Left ventricle myocardium inferior (tissue), 1 donor: ENCODE results near the gene SIGLEC9. TPM values are rescaled to one million over a fixed set of nuclear protein-coding genes. Genes with fewer than 3 reads are reported as not detected.

Experiments used
- DNase-seq: peaks from one replicate; pipeline ENCODE4 v3.0.0-alpha.2; 2020
- H3K27ac ChIP-seq: fragments of 200-600 bp; replicated peaks from 2 replicates; pipeline ENCODE4 v1.8.0; 2021
- H3K27me3 ChIP-seq: fragments of 200-600 bp; 2 replicates; pipeline ENCODE4 v1.8.0; 2021; ENCODE audit warnings: low read depth
- H3K36me3 ChIP-seq: fragments of 200-600 bp; 2 replicates; pipeline ENCODE4 v1.8.0; 2021
- H3K4me1 ChIP-seq: fragments of 200-600 bp; 2 replicates; pipeline ENCODE4 v1.8.0; 2021
- H3K4me3 ChIP-seq: fragments of 200-600 bp; 2 replicates; pipeline ENCODE4 v1.8.0; 2021; ENCODE audit warnings: mild to moderate bottlenecking, moderate library complexity
- H3K9me3 ChIP-seq: fragments of 200-600 bp; replicated peaks from 2 replicates; pipeline ENCODE4 v1.8.0; 2021
- intact Hi-C: fragments of 100-400 bp; cut with micrococcal nuclease; formaldehyde crosslinking; loops from one replicate; pipeline ENCODE4 v1.11.0; 2022
- total RNA-seq: library from RNA; stranded (reverse); fragmentation: NEBNext Ultra II Directional; extraction: Animal tissue kit (Norgen Biotek cat#: 25700); gene quantifications from one replicate; pipeline ENCODE4 v1.2.1, GENCODE V29; 2021
- TF ChIP-seq, protein P1 (sequence below): fragments of 200-600 bp; IDR thresholded peaks from 2 replicates; pipeline ENCODE4 v1.8.0; 2021; ENCODE audit warnings: antibody characterized with exemption, mild to moderate bottlenecking, borderline replicate concordance
- donor health status: DM: no; HTN: yes; CAD: no; lungs with severe emphysema.

Gene SIGLEC9
- total RNA-seq, 1 donor from 2014 or later = 1.7 TPM

DNA sequence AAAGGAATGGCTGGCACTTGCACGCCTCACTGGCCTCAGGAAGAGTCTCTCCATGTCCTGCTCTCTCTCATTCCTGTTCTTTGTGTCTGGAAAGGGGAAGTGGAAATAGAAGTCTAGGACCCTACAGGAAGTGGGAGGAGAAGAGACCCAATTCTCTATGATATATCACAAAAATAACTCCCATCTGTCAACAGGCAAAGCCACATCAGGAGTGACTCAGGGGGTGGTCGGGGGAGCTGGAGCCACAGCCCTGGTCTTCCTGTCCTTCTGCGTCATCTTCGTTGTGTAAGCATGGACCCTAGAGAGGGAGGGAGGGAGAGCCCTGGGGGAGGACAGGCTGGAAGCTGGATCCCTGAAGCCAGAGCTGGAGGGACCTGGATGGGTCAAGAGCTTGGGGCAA, 3.0 kb downstream of the SIGLEC9 start:
- DNase-seq = no peak
- intact Hi-C loops = no loop called here
- TF ChIP-seq, protein P1, sequence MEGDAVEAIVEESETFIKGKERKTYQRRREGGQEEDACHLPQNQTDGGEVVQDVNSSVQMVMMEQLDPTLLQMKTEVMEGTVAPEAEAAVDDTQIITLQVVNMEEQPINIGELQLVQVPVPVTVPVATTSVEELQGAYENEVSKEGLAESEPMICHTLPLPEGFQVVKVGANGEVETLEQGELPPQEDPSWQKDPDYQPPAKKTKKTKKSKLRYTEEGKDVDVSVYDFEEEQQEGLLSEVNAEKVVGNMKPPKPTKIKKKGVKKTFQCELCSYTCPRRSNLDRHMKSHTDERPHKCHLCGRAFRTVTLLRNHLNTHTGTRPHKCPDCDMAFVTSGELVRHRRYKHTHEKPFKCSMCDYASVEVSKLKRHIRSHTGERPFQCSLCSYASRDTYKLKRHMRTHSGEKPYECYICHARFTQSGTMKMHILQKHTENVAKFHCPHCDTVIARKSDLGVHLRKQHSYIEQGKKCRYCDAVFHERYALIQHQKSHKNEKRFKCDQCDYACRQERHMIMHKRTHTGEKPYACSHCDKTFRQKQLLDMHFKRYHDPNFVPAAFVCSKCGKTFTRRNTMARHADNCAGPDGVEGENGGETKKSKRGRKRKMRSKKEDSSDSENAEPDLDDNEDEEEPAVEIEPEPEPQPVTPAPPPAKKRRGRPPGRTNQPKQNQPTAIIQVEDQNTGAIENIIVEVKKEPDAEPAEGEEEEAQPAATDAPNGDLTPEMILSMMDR = no peak
- H3K4me1 ChIP-seq = peaks cover 31% of the 10 kb centered on the region
- peak overlapping the region; percentile 61 for H3K27ac ChIP-seq
- no peaks in the 10 kb centered on the region for H3K36me3 ChIP-seq
- H3K27me3 ChIP-seq = peaks cover 89% of the 10 kb centered on the region
- peak overlapping the region; percentile 44 for H3K4me3 ChIP-seq
- no peaks in the 10 kb centered on the region for H3K9me3 ChIP-seq

DNA sequence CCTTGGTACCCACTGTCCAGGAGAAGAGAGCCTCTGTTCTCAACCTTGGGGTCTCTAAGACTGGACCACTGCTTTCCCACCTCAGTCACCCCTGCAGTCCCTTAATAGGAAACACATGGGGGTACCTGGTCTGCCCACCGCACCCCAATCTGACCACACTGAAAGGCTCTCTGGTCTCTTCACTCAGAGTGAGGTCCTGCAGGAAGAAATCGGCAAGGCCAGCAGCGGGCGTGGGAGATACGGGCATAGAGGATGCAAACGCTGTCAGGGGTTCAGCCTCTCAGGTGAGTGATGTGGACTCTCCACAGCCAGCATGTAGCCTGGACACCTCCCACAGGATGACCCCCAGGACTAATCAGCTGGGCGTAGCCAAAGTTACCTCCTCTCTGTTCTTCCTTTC, 3.5 kb downstream of the SIGLEC9 start:
- Histone ChIP-seq H3K4me1 (peaks cover 34% of the 10 kb centered on the region), H3K27me3 (peaks cover 84% of the 10 kb centered on the region), H3K4me3 (no peak overlapping the region), H3K9me3 (no peaks in the 10 kb centered on the region), H3K36me3 (no peaks in the 10 kb centered on the region), H3K27ac (peak overlapping the region; percentile 61)
- intact Hi-C loops = no loop called here
- no peak for DNase-seq
- TF ChIP-seq, protein P1 = no peak

DNA sequence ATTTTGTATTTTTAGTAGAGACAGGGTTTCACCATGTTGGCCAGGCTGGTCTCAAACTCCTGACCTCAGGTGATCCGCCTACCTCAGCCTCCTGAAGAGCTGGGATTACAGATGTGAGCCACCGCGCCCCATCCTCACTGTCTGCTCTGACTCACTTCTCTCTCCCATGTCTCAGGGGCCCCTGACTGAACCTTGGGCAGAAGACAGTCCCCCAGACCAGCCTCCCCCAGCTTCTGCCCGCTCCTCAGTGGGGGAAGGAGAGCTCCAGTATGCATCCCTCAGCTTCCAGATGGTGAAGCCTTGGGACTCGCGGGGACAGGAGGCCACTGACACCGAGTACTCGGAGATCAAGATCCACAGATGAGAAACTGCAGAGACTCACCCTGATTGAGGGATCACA, 5.0 kb downstream of the SIGLEC9 start:
- Histone ChIP-seq H3K9me3 (no peaks in the 10 kb centered on the region), H3K36me3 (no peaks in the 10 kb centered on the region), H3K4me3 (no peak overlapping the region), H3K27ac (peak overlapping the region; percentile 61), H3K4me1 (peaks cover 34% of the 10 kb centered on the region), H3K27me3 (peaks cover 69% of the 10 kb centered on the region)
- intact Hi-C loops = no loop called here
- DNase-seq = no peak
- TF ChIP-seq, protein P1 = no peak

DNA sequence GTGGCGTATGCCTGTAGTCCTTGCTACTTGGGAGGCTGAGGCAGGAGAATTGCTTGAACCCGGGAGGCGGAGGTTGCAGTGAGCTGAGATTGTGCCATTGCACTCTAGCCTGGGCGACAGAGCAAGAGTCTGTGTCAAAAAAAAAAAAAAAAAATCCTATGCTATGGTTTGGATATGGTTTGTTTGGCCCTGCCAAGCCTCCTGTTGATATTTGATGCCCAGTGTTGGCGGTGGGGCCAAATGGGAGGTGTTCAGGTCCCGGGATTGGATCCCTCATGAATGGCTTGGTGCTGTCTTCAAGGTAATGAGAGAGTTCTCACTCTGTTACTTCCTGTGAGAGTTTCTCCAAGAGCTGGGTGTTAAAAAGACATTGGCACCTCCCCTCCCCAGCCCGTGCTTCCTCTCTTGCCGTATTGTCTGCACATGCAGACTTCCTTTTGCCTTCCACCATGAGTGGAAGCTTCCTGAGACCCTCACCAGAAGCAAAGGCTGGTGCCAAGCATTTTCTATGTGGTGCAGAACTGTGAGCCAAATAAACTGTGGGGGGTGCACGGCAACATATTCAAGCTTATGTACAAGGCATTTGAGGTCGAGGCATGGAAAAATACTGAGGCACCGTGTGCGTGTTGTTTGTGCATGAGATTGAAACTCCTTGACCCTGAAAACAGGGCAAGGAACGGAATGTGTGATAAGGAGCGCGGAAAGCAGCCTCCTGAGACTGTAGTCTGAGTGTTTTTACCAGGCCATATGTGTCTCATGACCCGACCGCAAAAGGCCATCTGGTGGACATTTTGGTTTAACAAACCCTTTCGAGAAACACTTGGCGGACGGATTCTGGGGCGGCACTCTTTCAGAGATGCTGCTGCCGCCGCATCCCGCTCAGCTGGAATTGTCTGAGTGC, 7.3 kb downstream of the SIGLEC9 start:
- Histone ChIP-seq H3K27ac (peak overlapping the region; percentile 84), H3K4me3 (peak overlapping the region; percentile 17), H3K27me3 (peaks cover 53% of the 10 kb centered on the region), H3K4me1 (peaks cover 33% of the 10 kb centered on the region), H3K36me3 (no peaks in the 10 kb centered on the region), H3K9me3 (peaks cover 7% of the 10 kb centered on the region)
- intact Hi-C loops = no loop called here
- DNase-seq = peak; percentile 69
- TF ChIP-seq, protein P1 = peak; percentile 25

DNA sequence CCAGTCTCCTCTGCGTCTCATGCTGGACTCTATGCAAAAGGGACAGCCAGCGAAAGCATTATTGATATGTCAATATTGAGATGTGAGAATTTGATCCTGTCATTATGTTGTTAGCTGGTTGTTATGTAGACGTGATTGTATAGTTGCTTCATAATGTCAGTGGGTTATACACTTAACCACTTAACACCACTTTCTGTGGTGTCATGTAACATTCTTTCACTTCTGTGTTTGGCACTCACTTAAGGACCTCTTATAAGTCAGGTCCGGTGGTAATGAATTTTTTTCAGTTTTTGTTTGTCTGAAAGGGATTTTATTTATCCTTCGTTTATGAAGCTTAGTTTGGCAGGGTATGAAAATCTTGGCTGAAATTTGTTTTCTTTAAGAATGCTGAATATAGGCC, 10.3 kb downstream of the SIGLEC9 start:
- Histone ChIP-seq H3K4me1 (peaks cover 21% of the 10 kb centered on the region), H3K4me3 (no peak overlapping the region), H3K27me3 (peaks cover 58% of the 10 kb centered on the region), H3K9me3 (peaks cover 7% of the 10 kb centered on the region), H3K36me3 (no peaks in the 10 kb centered on the region), H3K27ac (no peak overlapping the region)
- no peak for DNase-seq
- intact Hi-C loops = no loop called here
- TF ChIP-seq, protein P1 = no peak
